DND-41 (cell line): ENCODE measurements around the gene WDFY3.

ENCODE experiments used
- CTCF ChIP-seq: IDR thresholded peaks from 2 replicates; pipeline ENCODE4 v1.5.1; 2012; ENCODE audit warnings: borderline replicate concordance, low read length, moderate library complexity, mild to moderate bottlenecking; ENCODE audit not compliant: poor library complexity, severe bottlenecking; ENCODE audit errors: extremely low read depth
- EZH2 ChIP-seq: IDR thresholded peaks from 3 replicates; pipeline ENCODE4 v1.6.1; 2012; ENCODE audit warnings: borderline replicate concordance, low read depth, mild to moderate bottlenecking, moderate library complexity, low read length, inconsistent platforms; ENCODE audit not compliant: severe bottlenecking

GRCh38 chr4:84648863-84649647 is 317.4 kb downstream of the WDFY3 start:
- no peak for TF ChIP-seq EZH2
- TF ChIP-seq CTCF, result no peak
